Keratinocyte (primary cell): ENCODE measurements around the gene PRELID3B.

Experiments
- EZH2 ChIP-seq: IDR thresholded peaks from one replicate; pipeline ENCODE4 v1.6.1; 2012; ENCODE audit warnings: inconsistent platforms, mild to moderate bottlenecking, low read length, moderate library complexity
- TF ChIP-seq, protein P1 (sequence below), 3 experiments: IDR thresholded peaks in 1 of 3; conservative IDR thresholded peaks in 1 of 3; optimal IDR thresholded peaks in 1 of 3; 2 replicates in 2 of 3; 3 replicates in 1 of 3; pipeline versions ENCODE3 to v1.5.1; 2011; ENCODE audit warnings: low read length in 3 of 3, mild to moderate bottlenecking in 3 of 3, moderate library complexity in 2 of 3, control low read depth in 1 of 3, inconsistent platforms in 1 of 3; ENCODE audit not compliant: insufficient read depth in 2 of 3; ENCODE audit errors: extremely low read depth in 1 of 3

- TF ChIP-seq, protein P1, sequence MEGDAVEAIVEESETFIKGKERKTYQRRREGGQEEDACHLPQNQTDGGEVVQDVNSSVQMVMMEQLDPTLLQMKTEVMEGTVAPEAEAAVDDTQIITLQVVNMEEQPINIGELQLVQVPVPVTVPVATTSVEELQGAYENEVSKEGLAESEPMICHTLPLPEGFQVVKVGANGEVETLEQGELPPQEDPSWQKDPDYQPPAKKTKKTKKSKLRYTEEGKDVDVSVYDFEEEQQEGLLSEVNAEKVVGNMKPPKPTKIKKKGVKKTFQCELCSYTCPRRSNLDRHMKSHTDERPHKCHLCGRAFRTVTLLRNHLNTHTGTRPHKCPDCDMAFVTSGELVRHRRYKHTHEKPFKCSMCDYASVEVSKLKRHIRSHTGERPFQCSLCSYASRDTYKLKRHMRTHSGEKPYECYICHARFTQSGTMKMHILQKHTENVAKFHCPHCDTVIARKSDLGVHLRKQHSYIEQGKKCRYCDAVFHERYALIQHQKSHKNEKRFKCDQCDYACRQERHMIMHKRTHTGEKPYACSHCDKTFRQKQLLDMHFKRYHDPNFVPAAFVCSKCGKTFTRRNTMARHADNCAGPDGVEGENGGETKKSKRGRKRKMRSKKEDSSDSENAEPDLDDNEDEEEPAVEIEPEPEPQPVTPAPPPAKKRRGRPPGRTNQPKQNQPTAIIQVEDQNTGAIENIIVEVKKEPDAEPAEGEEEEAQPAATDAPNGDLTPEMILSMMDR (optimal IDR thresholded peaks at IDR 0.05 in 1 of 3, IDR thresholded peaks at IDR 0.05 in 1 of 3, conservative IDR thresholded peaks at IDR 0.05 in 1 of 3; ENCODE audit: extremely low read depth in 1 of 3, insufficient read depth in 2 of 3, low read length in 3 of 3) = no peak
- TF ChIP-seq EZH2 = no peak
These were observed 26.4 kb upstream of the PRELID3B start for GRCh38 chr20:59069026-59069425.
